NCI-H146 (cell line): Measurements from ENCODE around the gene NEURL1B.
"Not testable (repeated sequence)": the region's sequence is repeated elsewhere in the genome, so short reads cannot be mapped to it uniquely, and the experiment has no call there.

ENCODE experiments used
- DNase-seq: peaks from one replicate; lab custom pipeline; 2025; lab: John Stamatoyannopoulos, UW

NEURL1B gene

GRCh38 chr5:172640822-172641358 is at the start of gene NEURL1B:
Gene NEURL1B (plus strand): TSS chr5:172641263. CDS start chr5:172641407, 144 bp downstream.
- DNase-seq, result peak; percentile 83

- no peak for DNase-seq
Observed at GRCh38 chr5:172591636-172592035, 49.4 kb upstream of the NEURL1B start.

GRCh38 chr5:172592881-172593280 is 48.2 kb upstream of the NEURL1B start:
- DNase-seq, result no peak

GRCh38 chr5:172593306-172593705 is 47.8 kb upstream of the NEURL1B start:
- no peak for DNase-seq

GRCh38 chr5:172593721-172594235 is 47.3 kb upstream of the NEURL1B start:
- no peak for DNase-seq

- DNase-seq, result no peak
Observed at GRCh38 chr5:172594431-172594830, 46.6 kb upstream of the NEURL1B start.

- no peak for DNase-seq
Observed at GRCh38 chr5:172594867-172595466, 46.1 kb upstream of the NEURL1B start.

- DNase-seq, result no peak
Observed at GRCh38 chr5:172595596-172596455, 45.2 kb upstream of the NEURL1B start.

- no peak for DNase-seq
Observed at GRCh38 chr5:172596638-172597231, 44.3 kb upstream of the NEURL1B start.

- peak; percentile 3 for DNase-seq
Observed at GRCh38 chr5:172597755-172598155, 43.3 kb upstream of the NEURL1B start.

GRCh38 chr5:172598251-172599203 is 42.5 kb upstream of the NEURL1B start:
- DNase-seq, result peak; percentile 19

- DNase-seq, result no peak
Observed at GRCh38 chr5:172599204-172599567, 41.9 kb upstream of the NEURL1B start.

- no peak for DNase-seq
Observed at GRCh38 chr5:172600571-172600970, 40.5 kb upstream of the NEURL1B start.

- DNase-seq, result not testable (repeated sequence)
Observed at GRCh38 chr5:172601576-172601975, 39.5 kb upstream of the NEURL1B start.

- DNase-seq, result no peak
Observed at GRCh38 chr5:172602783-172603231, 38.3 kb upstream of the NEURL1B start.

- no peak for DNase-seq
Observed at GRCh38 chr5:172603251-172603806, 37.7 kb upstream of the NEURL1B start.

- DNase-seq, result no peak
Observed at GRCh38 chr5:172605466-172605865, 35.6 kb upstream of the NEURL1B start.

GRCh38 chr5:172606156-172606785 is 34.8 kb upstream of the NEURL1B start:
- DNase-seq, result no peak

- DNase-seq, result no peak
Observed at GRCh38 chr5:172607213-172607793, 33.8 kb upstream of the NEURL1B start.

GRCh38 chr5:172608773-172609172 is 32.3 kb upstream of the NEURL1B start:
- no peak for DNase-seq
